Left lung (tissue), 10 donors: Measurements from ENCODE around the gene AP2A1. TPM values are rescaled to one million over a fixed set of nuclear protein-coding genes. Genes with fewer than 3 reads are reported as not detected.

Source experiments
- ATAC-seq: fragments of 200-7000 bp; cut with Tn5 transposase; one replicate; pipeline ENCODE4 v1.9.1; 2020; ENCODE audit warnings: moderate library complexity
- DNase-seq, 4 donors: peaks; one replicate each; pipeline ENCODE4 v3.0.0-alpha.2; 2013 to 2020
- H3K27ac ChIP-seq, 2 donors: fragments of 200-600 bp; sonication (generic) in 1 of 2; one replicate each; pipeline versions ENCODE4 v1.5.0 to v1.8.0; 2020 to 2021
- H3K27me3 ChIP-seq, 2 donors: fragments of 200-600 bp; sonication (generic) in 1 of 2; one replicate each; pipeline versions ENCODE4 v1.5.0 to v1.8.0; 2020 to 2021
- H3K36me3 ChIP-seq, 2 donors: fragments of 200-600 bp; sonication (generic) in 1 of 2; one replicate each; pipeline versions ENCODE4 v1.5.0 to v1.8.0; 2020 to 2021
- H3K4me1 ChIP-seq, 2 donors: fragments of 200-600 bp; one replicate each; pipeline ENCODE4 v1.8.0; 2021
- H3K4me3 ChIP-seq, 2 donors: fragments of 200-600 bp; sonication (generic) in 1 of 2; one replicate each; pipeline versions ENCODE4 v1.5.0 to v1.8.0; 2020 to 2021; ENCODE audit warnings: mild to moderate bottlenecking in 1 of 2
- H3K9me3 ChIP-seq, 2 donors: fragments of 200-600 bp; sonication (generic) in 1 of 2; one replicate each; pipeline versions ENCODE4 v1.5.0 to v1.8.0; 2020 to 2021
- intact Hi-C, 2 donors: fragments of 100-400 bp; cut with DNase I; formaldehyde crosslinking; loops; one replicate each; pipeline versions ENCODE4 v1.11.2 to v1.14.2; 2022
- polyA plus RNA-seq, 6 donors: library from polyadenylated mRNA; unstranded; fragments of 120-200 nt; gene quantifications; one replicate each; pipeline ENCODE4 v1.2.1, GENCODE V29; 2013; ENCODE audit not compliant: insufficient read length in 6 of 6
- total RNA-seq, 2 donors: library from RNA; stranded (reverse); fragmentation: NEBNext Ultra II Directional; extraction: Animal tissue kit (Norgen Biotek cat#: 25700); gene quantifications; one replicate each; pipeline ENCODE4 v1.2.1, GENCODE V29; 2021
- TF ChIP-seq, protein P1 (sequence below), 2 donors: fragments of 200-600 bp; sonication (generic) in 1 of 2; IDR thresholded peaks; one replicate each; pipeline versions ENCODE4 v1.5.0 to v1.8.0; 2021; ENCODE audit warnings: antibody characterized with exemption in 2 of 2
- donor health status: DM: no; HTN: yes; CAD: no.
- donor health status: DM: no; HTN: no; CAD: no.

AP2A1 gene
- total and polyA plus RNA-seq, 8 donors, result 52.9 to 87.6 (median 66.4) TPM

DNA sequence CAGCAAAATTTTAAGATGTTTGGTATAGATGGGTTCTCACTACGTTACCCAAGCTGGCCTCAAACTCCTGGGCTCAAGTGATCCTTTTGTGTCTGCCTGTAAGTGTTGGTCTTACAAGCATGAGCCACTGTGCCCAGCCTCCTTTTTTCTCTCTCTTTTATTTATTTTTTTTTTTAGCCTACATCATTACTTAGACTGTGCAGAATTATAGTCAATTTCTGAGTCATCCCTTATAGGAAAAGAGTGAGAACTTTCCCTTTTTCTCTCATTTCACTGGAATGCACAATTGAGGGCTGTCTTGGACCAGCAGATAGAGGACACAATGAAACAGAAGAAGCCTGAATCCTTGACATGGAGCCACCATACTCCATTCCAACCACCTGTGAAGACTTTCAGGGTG is 17.0 kb upstream of the AP2A1 start:
- intact Hi-C loops, result no loop called here
- H3K4me1 ChIP-seq, result no peaks in the 10 kb centered on the region

DNA sequence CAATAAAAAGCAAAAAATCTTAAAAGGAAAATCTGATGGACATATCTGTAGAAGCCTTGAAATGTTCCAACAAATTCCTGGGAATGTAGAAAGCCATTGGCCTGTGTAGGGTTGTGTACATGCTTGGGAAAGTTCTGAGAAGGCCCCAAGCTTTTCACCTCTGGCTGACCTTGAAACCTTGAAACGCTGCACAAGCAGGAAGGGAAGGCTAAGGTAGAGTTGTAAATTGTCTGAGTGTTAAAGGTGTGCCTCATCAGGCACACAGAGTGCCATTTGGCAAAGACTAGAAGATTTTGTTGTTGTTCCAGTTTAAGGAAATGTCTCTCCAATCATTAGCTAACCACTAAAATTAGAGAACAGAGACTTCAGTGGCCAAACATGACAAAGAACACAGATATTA is 14.1 kb upstream of the AP2A1 start:
- no peak for DNase-seq
- TF ChIP-seq, protein P1, sequence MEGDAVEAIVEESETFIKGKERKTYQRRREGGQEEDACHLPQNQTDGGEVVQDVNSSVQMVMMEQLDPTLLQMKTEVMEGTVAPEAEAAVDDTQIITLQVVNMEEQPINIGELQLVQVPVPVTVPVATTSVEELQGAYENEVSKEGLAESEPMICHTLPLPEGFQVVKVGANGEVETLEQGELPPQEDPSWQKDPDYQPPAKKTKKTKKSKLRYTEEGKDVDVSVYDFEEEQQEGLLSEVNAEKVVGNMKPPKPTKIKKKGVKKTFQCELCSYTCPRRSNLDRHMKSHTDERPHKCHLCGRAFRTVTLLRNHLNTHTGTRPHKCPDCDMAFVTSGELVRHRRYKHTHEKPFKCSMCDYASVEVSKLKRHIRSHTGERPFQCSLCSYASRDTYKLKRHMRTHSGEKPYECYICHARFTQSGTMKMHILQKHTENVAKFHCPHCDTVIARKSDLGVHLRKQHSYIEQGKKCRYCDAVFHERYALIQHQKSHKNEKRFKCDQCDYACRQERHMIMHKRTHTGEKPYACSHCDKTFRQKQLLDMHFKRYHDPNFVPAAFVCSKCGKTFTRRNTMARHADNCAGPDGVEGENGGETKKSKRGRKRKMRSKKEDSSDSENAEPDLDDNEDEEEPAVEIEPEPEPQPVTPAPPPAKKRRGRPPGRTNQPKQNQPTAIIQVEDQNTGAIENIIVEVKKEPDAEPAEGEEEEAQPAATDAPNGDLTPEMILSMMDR (IDR thresholded peaks at IDR 0.05), result no peak
- H3K27me3 ChIP-seq, result no peaks in the 10 kb centered on the region
- H3K27ac ChIP-seq, result no peak overlapping the region
- intact Hi-C loops, result no loop called here
- peaks cover 0 to 10% of the 10 kb centered on the region in 2 donors for H3K9me3 ChIP-seq
- H3K4me1 ChIP-seq, result no peaks in the 10 kb centered on the region
- no peak overlapping the region for H3K4me3 ChIP-seq
- ATAC-seq, result no peak
- no peaks in the 10 kb centered on the region for H3K36me3 ChIP-seq

More for the DNA sequence above, 17.0 kb upstream of the AP2A1 start:
- TF ChIP-seq, protein P1 (IDR thresholded peaks at IDR 0.05), result no peak
- Histone ChIP-seq H3K27me3 (no peaks in the 10 kb centered on the region), H3K4me3 (no peak overlapping the region), H3K27ac (no peak overlapping the region), H3K36me3 (no peaks in the 10 kb centered on the region), H3K9me3 (no peaks in the 10 kb centered on the region)
- no peak for DNase-seq
- ATAC-seq, result no peak

DNA sequence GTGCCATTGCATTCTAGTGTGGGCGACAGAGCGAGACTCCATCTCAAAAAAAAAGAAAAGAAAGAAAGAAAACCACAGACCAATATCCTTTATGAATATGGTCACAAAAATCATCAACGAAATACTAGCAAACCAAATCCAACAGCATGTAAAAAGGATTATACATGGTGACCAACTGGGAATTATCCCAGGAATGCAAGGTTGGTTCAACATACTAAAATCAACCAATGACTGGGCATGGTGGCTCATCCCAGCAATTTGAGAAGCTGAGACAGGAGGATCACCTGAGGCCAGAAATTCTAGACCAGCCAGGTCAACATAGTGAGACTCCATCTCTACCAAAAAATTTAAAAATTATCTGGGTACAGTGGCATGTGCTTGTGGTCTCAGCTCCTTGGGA is 10.8 kb upstream of the AP2A1 start:
- DNase-seq (no peak), ATAC-seq (no peak)
- Histone ChIP-seq H3K27me3 (no peaks in the 10 kb centered on the region), H3K9me3 (peaks cover 0 to 10% of the 10 kb centered on the region in 2 donors), H3K27ac (no peak overlapping the region), H3K4me3 (no peak overlapping the region), H3K36me3 (no peaks in the 10 kb centered on the region), H3K4me1 (no peaks in the 10 kb centered on the region)
- intact Hi-C loops, result no loop called here
- TF ChIP-seq, protein P1 (IDR thresholded peaks at IDR 0.05), result no peak

DNA sequence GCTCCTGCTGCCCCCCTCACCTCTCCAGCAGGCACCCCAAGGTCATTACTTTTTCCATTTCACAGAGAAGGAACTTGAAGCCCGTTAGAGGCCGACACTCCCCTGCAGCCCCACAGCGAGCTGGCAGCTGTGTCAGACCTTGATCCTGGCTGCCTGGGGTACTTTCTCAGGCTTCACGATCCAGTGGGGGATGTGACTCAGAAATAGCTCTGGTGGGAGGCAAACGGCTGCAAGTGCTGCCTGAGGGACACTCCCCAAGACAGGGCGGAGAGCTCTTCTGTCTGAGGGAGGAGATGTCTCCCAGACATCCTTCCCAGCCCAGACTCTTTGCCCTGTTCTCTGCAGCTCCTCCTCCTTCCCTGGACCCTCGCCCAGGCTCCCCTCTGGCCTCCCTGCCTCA is 8.5 kb upstream of the AP2A1 start:
- peaks cover 0 to 10% of the 10 kb centered on the region in 2 donors for H3K9me3 ChIP-seq
- intact Hi-C loops, result no loop called here
- H3K27me3 ChIP-seq, result no peaks in the 10 kb centered on the region
- no peaks in the 10 kb centered on the region for H3K36me3 ChIP-seq
- DNase-seq (no peak), ATAC-seq (peak; percentile 55)
- no peak overlapping the region for H3K27ac ChIP-seq
- no peaks in the 10 kb centered on the region for H3K4me1 ChIP-seq
- TF ChIP-seq, protein P1 (IDR thresholded peaks at IDR 0.05), result no peak
- H3K4me3 ChIP-seq, result no peak overlapping the region

DNA sequence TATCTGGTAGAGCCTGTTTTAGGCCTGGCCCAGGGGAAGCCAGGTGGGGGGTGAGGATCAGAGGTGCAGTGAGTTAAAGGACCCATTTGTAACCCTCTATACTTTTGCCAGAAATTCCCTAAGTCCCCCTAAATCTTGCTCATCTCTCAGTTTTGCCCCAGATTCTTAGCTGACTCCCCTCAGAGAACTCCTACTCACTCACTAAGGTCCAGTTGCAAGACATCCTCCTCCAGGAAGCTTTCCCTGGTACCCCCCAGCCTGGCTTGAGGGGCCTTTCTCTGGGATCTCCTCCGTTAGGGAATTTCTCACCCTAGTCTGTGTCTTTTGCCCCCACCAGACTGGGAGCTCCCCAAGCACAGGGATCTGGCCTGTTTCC is 5.6 kb upstream of the AP2A1 start:
- Histone ChIP-seq H3K27ac (peak overlapping the region in 1 of 2 donors; percentile 24), H3K4me1 (peaks cover 3 to 9% of the 10 kb centered on the region in 2 donors), H3K9me3 (peaks cover 0 to 1% of the 10 kb centered on the region in 2 donors), H3K27me3 (no peaks in the 10 kb centered on the region), H3K4me3 (no peak overlapping the region), H3K36me3 (no peaks in the 10 kb centered on the region)
- TF ChIP-seq, protein P1 (IDR thresholded peaks at IDR 0.05), result no peak
- DNase-seq (no peak), ATAC-seq (no peak)
- intact Hi-C loops, result no loop called here
